ENCODE measurements around the gene MSMP.

MSMP gene

DNA sequence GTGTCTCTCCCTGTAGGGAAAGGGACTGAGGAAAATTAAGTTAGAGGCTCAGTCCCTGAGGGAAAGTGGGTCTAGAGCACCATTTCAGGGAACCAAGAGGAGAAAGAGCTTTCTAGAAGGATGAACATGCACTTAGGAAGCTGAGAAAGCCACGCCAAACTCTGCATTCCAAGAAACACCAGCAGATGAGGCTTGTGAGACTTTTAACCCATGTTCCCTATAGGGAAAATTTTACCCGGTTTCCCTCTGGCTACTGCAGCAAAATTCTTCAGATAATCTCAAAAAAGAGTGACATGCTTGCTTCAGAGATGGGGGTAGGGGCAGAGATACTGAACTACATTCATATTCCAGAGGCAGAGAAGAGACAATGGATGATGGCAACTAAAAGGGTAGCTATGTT is 30.6 kb downstream of the MSMP start:
- DNase-seq (ENCODE audit: low read depth in 1 of 2, low spot score in 1 of 2): no peak

DNA sequence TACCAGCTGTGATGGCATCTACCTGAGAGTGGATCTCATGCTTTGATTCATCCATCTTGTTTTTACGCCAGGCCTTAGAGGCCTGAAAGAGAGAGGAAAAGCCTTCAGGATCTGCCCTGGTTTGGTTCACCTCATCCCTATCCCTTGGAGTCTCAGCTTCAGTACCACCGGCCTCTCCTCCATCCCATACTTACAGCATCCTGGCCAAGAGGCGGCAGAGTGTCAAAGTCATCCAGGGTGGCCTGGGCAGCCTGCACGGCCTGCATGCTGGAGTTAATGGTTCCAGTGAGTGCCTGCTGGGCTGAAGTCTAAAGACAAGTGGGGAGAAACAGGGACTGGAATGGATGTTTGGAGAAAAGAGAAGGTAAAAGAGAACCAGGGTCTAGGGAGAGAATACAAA is 34.5 kb downstream of the MSMP start:
- DNase-seq (ENCODE audit: low read depth in 1 of 2, low spot score in 1 of 2): no peak

GRCh38 chr9:35718721-35719511 is 35.2 kb downstream of the MSMP start:
- no peak for DNase-seq (ENCODE audit: low read depth in 1 of 2, low spot score in 1 of 2)

DNA sequence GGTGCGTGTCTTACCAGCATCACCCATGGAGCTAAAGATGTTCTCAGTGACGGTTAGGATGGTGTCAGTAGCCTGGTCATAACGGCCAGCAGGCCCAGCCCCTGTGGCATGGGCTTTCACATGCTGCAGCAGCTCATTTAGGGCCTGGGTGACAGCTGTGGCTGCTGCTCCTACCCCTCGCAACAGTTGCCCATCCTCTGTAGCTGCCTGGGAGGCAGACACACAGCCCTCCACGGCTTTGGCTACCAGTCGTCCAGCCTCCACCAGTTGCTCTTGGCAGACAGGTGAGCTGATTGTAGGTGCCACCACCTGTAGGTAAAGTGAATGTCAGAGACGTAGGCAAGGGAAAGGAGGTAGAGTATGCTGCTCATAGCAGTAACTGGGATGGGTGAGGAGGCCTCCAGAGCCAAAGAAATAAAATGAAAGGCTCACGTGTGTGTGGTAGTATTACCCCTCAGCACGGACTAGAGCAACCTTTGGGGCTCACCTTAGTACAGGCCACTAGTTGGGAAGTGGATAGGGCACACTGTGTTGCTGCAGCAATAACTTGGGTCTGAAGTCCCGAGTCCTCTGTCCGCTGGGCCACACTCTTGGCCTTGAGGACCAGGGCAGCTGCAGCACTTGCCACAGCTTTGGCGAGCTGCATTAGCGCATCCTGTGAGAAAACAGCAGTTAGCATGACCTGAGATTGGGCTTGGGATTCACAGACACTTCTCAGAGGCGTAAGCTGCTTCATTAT is 36.8 kb downstream of the MSMP start:
- no peak for DNase-seq (ENCODE audit: low read depth in 1 of 2, low spot score in 1 of 2)

DNA sequence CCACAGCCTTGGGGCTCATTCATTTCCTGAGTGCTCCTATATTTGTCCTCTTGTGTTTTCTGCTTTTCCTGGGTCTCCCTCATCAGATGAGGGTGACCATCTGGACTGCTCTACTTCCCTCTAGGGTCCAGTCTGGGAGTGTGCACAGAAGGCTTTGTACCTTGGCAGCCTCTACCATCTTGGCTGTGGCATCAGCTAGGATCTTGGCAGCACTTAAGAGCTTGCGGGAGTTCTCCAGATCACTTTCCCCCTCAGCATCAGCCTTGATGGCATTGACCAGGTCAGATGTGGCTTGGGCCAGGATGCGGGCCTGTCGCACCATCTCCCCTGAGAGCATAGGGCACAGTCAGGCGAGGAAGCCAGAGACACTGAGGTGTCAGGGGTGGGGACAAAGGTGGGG is 37.8 kb downstream of the MSMP start:
- no peak for DNase-seq (ENCODE audit: low read depth in 1 of 2, low spot score in 1 of 2)

DNA sequence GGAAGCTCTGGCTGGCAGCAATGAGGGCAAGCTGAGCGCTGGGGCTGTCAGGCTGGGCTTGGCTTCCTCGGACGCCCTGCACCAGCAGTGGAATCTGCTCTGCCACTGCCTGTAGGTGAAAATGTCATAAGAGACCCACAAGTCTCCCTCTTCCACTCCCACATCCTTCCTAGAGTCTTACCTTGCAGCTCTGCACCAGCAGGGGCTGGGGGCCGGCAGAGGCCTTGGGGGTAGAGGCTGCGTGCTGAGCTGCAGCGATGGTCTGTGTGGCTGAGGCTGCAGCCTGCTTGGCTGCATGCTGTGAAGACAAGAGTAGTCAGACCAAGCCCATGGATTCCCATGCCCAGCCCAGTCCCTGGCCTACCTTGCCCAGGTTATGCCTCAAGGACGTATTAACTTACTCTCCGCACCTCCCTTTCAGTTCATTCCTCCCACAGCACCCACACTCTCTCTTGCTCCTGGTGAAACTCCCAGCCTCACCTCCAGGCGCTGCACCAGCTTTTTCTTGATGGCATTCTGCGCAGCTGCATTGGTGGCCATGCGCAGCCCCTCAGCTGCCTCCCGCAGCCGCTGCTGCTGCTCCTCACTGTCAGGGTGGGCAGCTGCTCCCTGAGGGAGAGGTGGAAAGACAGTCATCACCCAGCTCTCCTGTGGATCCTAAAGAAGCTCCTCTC is 39.4 kb downstream of the MSMP start:
- no peak for DNase-seq (ENCODE audit: low read depth in 1 of 2, low spot score in 1 of 2)

GRCh38 chr9:35714123-35714522 is 40.0 kb downstream of the MSMP start:
- DNase-seq (ENCODE audit: low read depth in 1 of 2, low spot score in 1 of 2): no peak

DNA sequence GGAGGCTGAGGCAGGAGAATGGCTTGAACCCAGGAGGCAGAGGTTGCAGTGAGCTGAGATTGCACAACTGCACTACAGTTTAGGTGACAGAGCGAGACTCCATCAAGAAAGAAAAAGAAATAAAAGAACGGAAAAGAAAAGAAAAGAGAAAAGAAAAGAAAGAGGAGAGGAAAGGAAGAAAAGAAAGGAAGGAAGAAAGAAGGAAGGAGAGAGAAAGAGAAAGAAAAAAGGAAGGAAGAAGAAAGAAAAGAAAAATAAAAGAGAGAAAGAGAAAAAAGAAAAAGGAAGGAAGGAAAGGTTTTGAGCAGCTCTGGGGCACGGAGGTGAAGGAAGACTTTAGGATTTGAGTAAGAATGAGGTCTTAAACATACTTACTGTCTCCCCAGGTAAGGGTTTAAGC is 40.5 kb downstream of the MSMP start:
- DNase-seq (ENCODE audit: low read depth in 1 of 2, low spot score in 1 of 2): no peak

- no peak for DNase-seq (ENCODE audit: low read depth in 1 of 2, low spot score in 1 of 2)
These were observed 41.2 kb downstream of the MSMP start for GRCh38 chr9:35712762-35713400.

- DNase-seq (ENCODE audit: low read depth in 1 of 2, low spot score in 1 of 2): no peak
These were observed 42.3 kb downstream of the MSMP start for GRCh38 chr9:35711501-35712428.

GRCh38 chr9:35710818-35711500 is 43.1 kb downstream of the MSMP start:
- DNase-seq (ENCODE audit: low read depth in 1 of 2, low spot score in 1 of 2): no peak

GRCh38 chr9:35708146-35708545 is 45.9 kb downstream of the MSMP start:
- no peak for DNase-seq (ENCODE audit: low read depth in 1 of 2, low spot score in 1 of 2)

GRCh38 chr9:35706951-35707350 is 47.1 kb downstream of the MSMP start:
- no peak for DNase-seq (ENCODE audit: low read depth in 1 of 2, low spot score in 1 of 2)

- DNase-seq (ENCODE audit: low read depth in 1 of 2, low spot score in 1 of 2): no peak
These were observed 48.1 kb downstream of the MSMP start for GRCh38 chr9:35705836-35706430.

DNA sequence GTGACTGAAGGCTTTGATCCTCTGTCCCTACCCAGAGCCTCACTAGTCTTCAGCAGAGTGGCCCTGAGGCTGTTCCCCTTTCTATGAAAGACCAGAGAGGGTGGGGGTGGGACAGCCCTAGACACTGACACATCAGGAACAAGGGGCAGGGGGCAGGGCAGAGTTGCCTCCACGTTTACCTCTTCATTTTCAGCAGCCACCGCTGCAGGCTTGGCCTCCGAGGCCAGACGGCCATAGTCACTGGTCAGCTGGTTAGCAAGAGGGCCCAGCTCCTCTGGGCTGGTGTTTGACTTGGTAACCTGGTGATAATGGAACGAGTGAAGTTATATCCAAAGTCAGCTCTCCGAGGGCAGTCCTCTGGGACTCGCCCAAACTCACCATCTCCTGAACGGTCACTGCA is 48.7 kb downstream of the MSMP start:
- no peak for DNase-seq (ENCODE audit: low read depth in 1 of 2, low spot score in 1 of 2)

DNA sequence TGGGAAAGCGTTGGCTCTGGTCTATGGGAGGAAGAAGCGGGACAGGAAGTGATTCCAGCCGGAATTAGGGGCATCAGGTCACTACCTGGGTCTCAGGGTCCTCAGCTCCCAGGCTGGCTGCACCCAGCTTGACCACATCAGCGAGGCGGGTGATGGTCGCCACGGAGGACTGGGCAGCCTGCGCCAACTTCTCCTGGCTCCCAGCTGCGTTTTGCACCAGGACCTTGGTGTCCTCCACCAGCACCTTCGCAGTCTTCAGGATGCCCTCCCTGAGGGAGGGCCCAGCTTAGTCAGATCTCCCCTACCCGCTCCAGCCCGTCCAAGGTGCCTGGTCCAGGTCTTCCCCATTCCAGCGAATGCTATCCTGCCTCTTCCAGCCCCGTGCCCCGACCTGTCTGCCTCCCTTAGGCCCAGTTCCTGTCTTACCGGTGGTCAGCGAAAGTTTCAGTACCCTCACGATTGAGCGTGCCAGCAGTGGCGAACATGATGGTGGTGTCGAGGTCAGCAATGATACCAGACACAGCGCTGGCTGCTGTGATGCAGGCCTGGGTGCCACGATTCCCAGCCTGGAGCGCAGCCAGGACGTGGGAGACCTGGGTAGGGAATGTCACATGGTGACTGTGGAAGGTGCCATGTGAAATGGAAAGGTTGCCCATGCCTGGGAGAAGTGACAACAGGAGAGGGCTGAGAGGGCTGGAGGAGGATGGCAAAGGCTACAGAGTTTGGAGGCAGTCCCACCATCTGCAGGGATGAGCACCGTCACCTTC is 50.0 kb downstream of the MSMP start:
- no peak for DNase-seq (ENCODE audit: low read depth in 1 of 2, low spot score in 1 of 2)
